Pons (tissue), 1 donor: ENCODE results near the gene PPEF2.

Experiments
- DNase-seq: peaks from one replicate; pipeline ENCODE4 v3.0.0-alpha.2; 2016; ENCODE audit warnings: low spot score

The PPEF2 gene

DNA sequence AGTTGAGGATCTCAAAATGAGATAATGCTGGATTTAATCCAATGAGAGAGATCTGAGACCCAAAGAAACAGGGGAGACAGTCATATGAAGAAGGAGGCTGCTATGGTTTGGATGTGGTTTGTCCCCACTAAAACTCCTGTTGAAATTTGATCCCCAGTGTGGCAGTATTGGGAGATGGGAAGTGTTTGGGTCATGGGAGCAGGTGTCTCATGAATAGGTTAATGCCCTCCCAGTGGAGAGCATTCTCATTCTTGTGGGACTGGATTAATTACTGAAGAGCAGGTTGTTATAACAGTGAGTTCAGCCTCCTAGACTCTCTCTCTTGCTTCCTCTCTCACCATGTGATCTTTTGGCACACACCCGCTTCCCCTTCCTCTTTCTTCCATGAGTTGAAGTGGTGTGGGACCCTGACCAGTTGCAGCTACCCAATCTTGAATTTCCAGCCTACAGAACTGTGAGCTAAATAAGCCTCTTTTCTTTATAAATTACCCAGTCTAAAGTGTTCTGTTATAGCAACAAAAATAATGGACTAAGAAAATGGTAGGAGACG, 70.3 kb downstream of the PPEF2 start:
- DNase-seq, result peak; percentile 52

DNA sequence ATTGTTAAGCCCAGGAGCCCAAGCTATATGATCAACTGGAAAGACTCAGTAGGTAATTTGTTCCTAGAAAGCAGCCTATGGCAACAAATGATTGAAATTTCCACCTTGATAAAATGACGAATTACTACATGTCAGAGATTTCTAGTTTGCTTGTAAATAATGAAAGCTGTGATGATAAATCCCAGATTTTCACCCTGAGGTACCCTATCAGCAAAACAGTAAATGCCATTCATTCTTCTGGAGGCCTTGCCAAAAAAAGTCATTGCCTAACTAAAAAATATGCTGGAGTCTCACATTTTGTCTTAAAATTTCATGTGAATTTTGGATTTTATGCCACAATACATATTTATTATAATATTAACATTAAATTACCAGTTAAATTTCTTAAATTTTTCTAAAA, 71.3 kb downstream of the PPEF2 start:
- no peak for DNase-seq

DNA sequence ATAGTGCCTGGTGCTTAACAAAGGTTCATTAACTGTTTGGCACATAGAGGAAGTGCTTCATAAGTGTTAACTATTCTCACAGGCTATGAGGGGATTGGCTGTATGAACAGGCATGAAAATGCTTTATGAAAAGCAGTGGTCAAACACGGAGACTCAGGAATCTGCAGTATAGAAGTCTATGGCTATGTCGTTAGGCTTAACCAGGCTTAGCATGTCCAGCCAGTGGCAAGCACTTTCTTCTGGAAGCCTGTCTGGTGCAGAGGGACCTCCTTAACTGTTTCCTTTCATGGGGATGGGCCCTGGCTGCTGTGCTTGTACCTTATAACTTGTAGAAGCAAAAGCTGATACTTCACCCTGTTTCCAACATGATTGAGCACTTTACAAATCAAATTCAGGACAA, 78.4 kb downstream of the PPEF2 start:
- DNase-seq, result no peak

DNA sequence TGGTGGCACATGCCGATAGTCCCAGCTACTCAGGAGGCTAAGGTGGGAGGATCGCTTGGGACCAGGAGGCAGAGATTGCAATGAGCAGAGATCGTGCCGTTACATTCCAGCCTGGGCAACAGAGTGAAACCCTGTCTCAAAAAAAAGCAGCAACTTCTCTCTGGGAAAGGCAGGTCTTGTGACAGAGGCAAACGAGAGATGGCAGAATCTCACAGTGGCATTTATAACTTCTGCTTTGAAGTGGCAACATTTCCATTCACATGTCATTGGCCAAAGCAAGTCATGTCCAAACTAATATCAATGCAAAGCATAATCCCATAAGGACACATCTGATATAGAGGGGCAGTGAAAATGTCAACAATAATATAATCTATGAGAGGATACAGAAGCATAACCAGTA, 79.8 kb downstream of the PPEF2 start:
- DNase-seq, result peak; percentile 45

DNA sequence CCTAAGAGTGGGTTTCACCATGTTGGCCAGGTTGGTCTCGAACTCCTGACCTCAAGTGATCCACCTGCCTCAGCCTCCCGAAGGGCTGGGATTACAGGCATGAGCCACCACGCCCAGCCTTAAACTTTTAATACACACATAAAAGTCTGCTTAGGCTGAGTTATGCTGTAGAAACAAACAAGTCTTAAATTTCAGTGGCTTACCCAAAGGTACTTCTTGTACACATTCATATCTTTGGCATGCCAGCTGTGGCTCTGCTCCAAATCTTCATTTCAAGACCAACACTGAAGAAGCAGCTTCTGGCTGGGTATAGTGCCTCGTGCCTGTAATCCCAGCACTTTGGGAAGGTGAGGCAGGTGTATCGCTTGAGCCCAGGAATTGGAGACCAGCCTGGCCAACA, 80.3 kb downstream of the PPEF2 start:
- DNase-seq, result no peak

DNA sequence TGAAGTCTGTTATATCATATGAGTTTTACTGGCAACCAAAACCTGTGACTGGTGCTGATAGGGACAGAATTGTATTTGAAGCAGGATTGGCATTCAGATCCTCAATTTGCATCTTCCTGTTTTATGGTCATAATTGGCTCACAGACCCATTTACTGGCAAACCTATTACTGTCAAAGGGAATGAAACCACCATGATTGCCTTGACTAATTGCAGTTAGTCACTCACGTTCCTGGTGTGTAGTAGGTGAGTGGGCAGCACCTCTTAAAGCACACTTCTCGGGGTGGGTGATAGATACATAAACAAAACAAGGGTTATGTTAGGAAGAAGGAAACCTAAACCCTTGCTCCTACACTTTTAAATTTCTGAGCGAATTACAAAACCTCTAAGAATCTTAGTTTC, 81.0 kb downstream of the PPEF2 start:
- no peak for DNase-seq

DNA sequence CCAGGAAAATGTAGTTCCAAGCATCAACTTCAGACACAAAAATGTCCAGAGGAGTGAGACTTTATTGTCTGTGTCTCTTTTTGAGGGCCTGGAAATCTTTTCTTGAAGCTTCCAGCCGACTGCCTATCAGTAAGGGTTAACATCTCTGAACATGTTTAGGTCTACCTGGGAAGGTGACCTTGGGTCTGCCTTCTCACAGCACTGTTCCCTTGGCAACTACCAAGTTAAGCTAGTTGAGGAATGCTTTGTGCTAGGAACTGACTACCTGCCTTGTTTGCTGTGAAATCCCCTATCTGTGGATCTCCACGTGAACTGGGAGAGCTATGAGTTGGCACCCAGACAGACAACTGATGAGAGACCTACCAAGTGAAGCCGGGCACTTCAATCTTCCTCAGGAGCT, 81.6 kb downstream of the PPEF2 start:
- no peak for DNase-seq

DNA sequence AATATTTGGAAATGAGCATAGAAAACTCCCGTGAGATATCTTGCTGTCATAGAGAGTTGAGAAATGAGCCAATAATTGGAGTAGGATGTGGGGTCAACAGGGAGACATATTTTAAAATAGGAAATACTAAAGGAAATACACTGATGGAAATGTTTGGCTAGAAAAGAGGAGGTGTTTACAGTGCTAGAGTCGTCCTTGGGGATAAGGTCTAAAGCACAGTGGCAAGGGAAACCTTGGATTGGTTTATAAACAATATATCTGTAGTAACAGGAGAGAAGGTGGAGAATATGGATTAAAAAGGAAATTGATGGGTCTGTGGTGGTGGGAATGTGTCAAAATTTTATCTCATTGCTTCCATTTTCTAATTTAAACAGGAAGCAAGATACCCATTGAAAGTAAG, 82.1 kb downstream of the PPEF2 start:
- DNase-seq, result no peak

DNA sequence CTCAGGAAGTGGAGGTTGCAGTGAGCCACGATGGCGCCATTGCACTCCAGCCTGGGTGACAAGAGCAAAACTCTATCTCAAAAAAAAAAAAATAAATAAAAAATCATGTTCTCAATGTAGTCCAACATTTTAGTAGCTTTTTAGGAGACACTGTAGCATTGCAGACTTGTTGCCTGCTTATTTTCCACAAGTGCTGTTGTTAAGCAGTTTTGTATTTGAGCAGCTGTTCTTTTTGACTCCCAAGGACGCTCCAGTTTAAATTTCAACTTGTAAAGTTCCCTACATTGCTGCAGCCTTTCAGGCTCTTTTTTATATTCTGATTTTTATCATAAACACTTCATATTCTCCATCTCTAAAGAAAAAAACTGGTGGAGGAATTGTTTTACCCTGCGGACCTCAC, 83.1 kb downstream of the PPEF2 start:
- no peak for DNase-seq

DNA sequence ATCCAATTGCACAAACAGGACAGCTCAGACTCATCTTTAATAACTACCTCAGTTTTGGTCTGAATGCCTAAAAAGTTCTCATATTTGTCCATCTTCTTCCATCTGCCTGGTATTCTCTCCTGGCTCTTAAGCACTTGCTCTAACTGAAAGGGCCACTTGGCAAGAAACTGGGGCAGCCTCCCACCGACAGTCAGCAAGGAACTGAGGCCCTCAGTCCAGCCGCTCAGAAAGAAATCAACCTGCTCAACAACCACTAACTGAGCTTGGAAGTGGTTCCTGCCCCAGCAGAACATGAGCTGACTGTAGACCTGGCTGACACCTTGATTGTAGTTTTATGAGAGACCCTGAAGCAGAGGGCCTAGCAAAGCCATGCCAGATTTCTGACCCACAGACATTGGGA, 84.4 kb downstream of the PPEF2 start:
- no peak for DNase-seq
